SK-N-SH (cell line): ENCODE results near the gene RNF175. TPM values are rescaled to one million over a fixed set of nuclear protein-coding genes. Genes with fewer than 3 reads are reported as not detected.

Source experiments
- CTCF ChIA-PET: fragments of 300-600, 350-600 bp; formaldehyde crosslinking; extraction: SDS; loops from one replicate; lab custom pipeline; 2021; lab: Yijun Ruan, JAX
- POLR2A ChIA-PET: fragments of 350-600 bp; sonication (Branson Sonifier 250); formaldehyde crosslinking; extraction: SDS; loops from one replicate; lab custom pipeline; 2020; ENCODE audit warnings: antibody characterized with exemption, inconsistent platforms; lab: Yijun Ruan, JAX
- DNase-seq: peaks from one replicate; pipeline ENCODE4 v3.0.0; 2012
- H2AFZ ChIP-seq: fragments of 200-600 bp; sonication (generic); 2 replicates; pipeline ENCODE4 v1.8.1; 2016; ENCODE audit warnings: antibody characterized with exemption, mild to moderate bottlenecking, low read depth
- H3F3A ChIP-seq: fragments of 200-600 bp; sonication (generic); replicated peaks from 2 replicates; pipeline ENCODE3; 2016; ENCODE audit warnings: antibody characterized with exemption, mild to moderate bottlenecking; ENCODE audit not compliant: insufficient read depth
- H3K27ac ChIP-seq, 2 experiments: fragments of 200-500 bp in 1 of 2; fragments of 200-600 bp in 1 of 2; sonication (Bioruptor generic) in 1 of 2; sonication (generic), shearing (Covaris generic) in 1 of 2; 2 replicates each; pipeline versions ENCODE4 v1.5.1 to v1.6.1; 2014 to 2016; ENCODE audit warnings: low read depth in 2 of 2, inconsistent platforms in 1 of 2, low read length in 1 of 2, mild to moderate bottlenecking in 1 of 2, mixed read lengths in 1 of 2
- H3K27me3 ChIP-seq: fragments of 200-600 bp; sonication (generic), shearing (Covaris generic); 2 replicates; pipeline ENCODE4 v1.6.1; 2016; ENCODE audit warnings: mixed run types; ENCODE audit not compliant: insufficient read depth
- H3K36me3 ChIP-seq, 2 experiments: fragments of 200-500 bp in 1 of 2; fragments of 200-600 bp in 1 of 2; sonication (Bioruptor generic) in 1 of 2; sonication (generic) in 1 of 2; replicated peaks in 1 of 2; 2 replicates each; pipeline versions ENCODE3 to v1.5.1; 2014 to 2016; ENCODE audit warnings: low read length in 1 of 2, mild to moderate bottlenecking in 1 of 2; ENCODE audit not compliant: insufficient read depth in 2 of 2, control insufficient read depth in 1 of 2
- H3K4me1 ChIP-seq, 2 experiments: fragments of 200-500 bp in 1 of 2; fragments of 200-600 bp in 1 of 2; sonication (Bioruptor generic) in 1 of 2; sonication (generic), shearing (Covaris generic) in 1 of 2; 2 replicates each; pipeline versions ENCODE4 v1.5.1 to v1.6.1; 2014 to 2016; ENCODE audit warnings: low read depth in 1 of 2, low read length in 1 of 2, mixed run types in 1 of 2; ENCODE audit not compliant: insufficient read depth in 2 of 2, control insufficient read depth in 1 of 2
- H3K4me2 ChIP-seq: fragments of 200-600 bp; sonication (generic), shearing (Covaris generic); 2 replicates; pipeline ENCODE4 v1.6.1; 2017; ENCODE audit warnings: mixed run types
- H3K4me3 ChIP-seq, 2 experiments: fragments of 200-500 bp in 1 of 2; fragments of 200-600 bp in 1 of 2; sonication (Bioruptor generic) in 1 of 2; sonication (generic), shearing (Covaris generic) in 1 of 2; 2 replicates each; pipeline versions ENCODE4 v1.5.1 to v1.8.1; 2014 to 2016; ENCODE audit warnings: low read depth in 2 of 2, inconsistent platforms in 1 of 2, low read length in 1 of 2, mild to moderate bottlenecking in 1 of 2, mixed read lengths in 1 of 2, moderate library complexity in 1 of 2
- H3K79me2 ChIP-seq: fragments of 200-600 bp; sonication (generic); 2 replicates; pipeline ENCODE4 v1.8.1; 2017; ENCODE audit warnings: mild to moderate bottlenecking; ENCODE audit not compliant: insufficient read depth
- H3K9ac ChIP-seq: fragments of 200-600 bp; sonication (generic); 2 replicates; pipeline ENCODE4 v1.6.1; 2017; ENCODE audit warnings: mixed run types
- H3K9me2 ChIP-seq: fragments of 200-600 bp; sonication (generic); 2 replicates; pipeline ENCODE4 v1.6.1; 2017; ENCODE audit warnings: mixed run types
- H3K9me3 ChIP-seq: fragments of 200-600 bp; sonication (generic); 2 replicates; pipeline ENCODE4 v1.6.1; 2017; ENCODE audit warnings: mixed run types, mild to moderate bottlenecking, moderate library complexity
- H4K20me1 ChIP-seq: fragments of 200-600 bp; sonication (generic); 2 replicates; pipeline ENCODE4 v1.6.1; 2017; ENCODE audit warnings: mild to moderate bottlenecking, mixed run types; ENCODE audit not compliant: insufficient read depth
- CTCF ChIP-seq: fragments of 200-600 bp; sonication (generic); IDR thresholded peaks from 2 replicates; pipeline ENCODE4 v1.6.1; 2017; ENCODE audit warnings: antibody characterized with exemption, mild to moderate bottlenecking, moderate library complexity
- ELF1 ChIP-seq: IDR thresholded peaks from 2 replicates; pipeline ENCODE4 v1.4.0; 2012
- EP300 ChIP-seq, 2 experiments: IDR thresholded peaks; 2 replicates each; pipeline versions ENCODE4 v1.4.0 to v1.6.1; 2012; ENCODE audit warnings: borderline replicate concordance in 1 of 2, low read depth in 1 of 2, low read length in 1 of 2
- FOSL2 ChIP-seq: IDR thresholded peaks from 2 replicates; pipeline ENCODE4 v1.4.0; 2012; ENCODE audit warnings: low read depth, mild to moderate bottlenecking, moderate library complexity, borderline replicate concordance
- FOXJ3 ChIP-seq: sonication (generic); formaldehyde crosslinking; IDR thresholded peaks from 2 replicates; pipeline ENCODE4 v1.5.1; 2020; ENCODE audit warnings: mild to moderate bottlenecking, missing genetic modification reagents
- FOXM1 ChIP-seq: IDR thresholded peaks from 2 replicates; pipeline ENCODE4 v1.4.0; 2012; ENCODE audit warnings: low read depth, mild to moderate bottlenecking
- GABPA ChIP-seq: IDR thresholded peaks from 2 replicates; pipeline ENCODE4 v1.4.0; 2012; ENCODE audit warnings: low read depth, mild to moderate bottlenecking
- GATA2 ChIP-seq: sonication (generic); formaldehyde crosslinking; IDR thresholded peaks from 2 replicates; pipeline ENCODE4 v1.5.0; 2020; ENCODE audit warnings: mild to moderate bottlenecking, missing genetic modification reagents
- IRF3 ChIP-seq: fragments of 150-350 bp; IDR thresholded peaks from 2 replicates; pipeline ENCODE4 v1.6.1; 2016; ENCODE audit warnings: mild to moderate bottlenecking, low read depth, low read length
- MEF2A ChIP-seq: IDR thresholded peaks from 2 replicates; pipeline ENCODE4 v1.4.0; 2012; ENCODE audit warnings: low read depth, borderline replicate concordance
- MXI1 ChIP-seq: IDR thresholded peaks from 2 replicates; pipeline ENCODE4 v1.6.1; 2012; ENCODE audit warnings: mild to moderate bottlenecking, low read depth, low read length, improper control_type of control experiment
- NFIC ChIP-seq: IDR thresholded peaks from 2 replicates; pipeline ENCODE4 v1.4.0; 2012; ENCODE audit warnings: borderline replicate concordance
- PBX3 ChIP-seq: IDR thresholded peaks from 2 replicates; pipeline ENCODE4; 2012
- POLR2AphosphoS5 ChIP-seq: IDR thresholded peaks from 2 replicates; pipeline ENCODE4 v1.6.1; 2012; ENCODE audit warnings: low read depth, low read length
- RAD21 ChIP-seq: IDR thresholded peaks from 2 replicates; pipeline ENCODE4 v1.6.1; 2012; ENCODE audit warnings: mild to moderate bottlenecking, low read length
- RCOR1 ChIP-seq: fragments of 150-350 bp; IDR thresholded peaks from 2 replicates; pipeline ENCODE4 v1.6.1; 2017; ENCODE audit warnings: antibody characterized with exemption, low read length
- REST ChIP-seq: IDR thresholded peaks from 2 replicates; pipeline ENCODE4 v1.6.1; 2012; ENCODE audit warnings: mild to moderate bottlenecking, low read depth, low read length, moderate library complexity
- RFX5 ChIP-seq: IDR thresholded peaks from 2 replicates; pipeline ENCODE4 v1.6.1; 2012; ENCODE audit warnings: mild to moderate bottlenecking, improper control_type of control experiment, low read length
- SMC3 ChIP-seq: IDR thresholded peaks from 2 replicates; pipeline ENCODE4 v1.6.1; 2012; ENCODE audit warnings: low read depth, low read length, improper control_type of control experiment
- TCF12 ChIP-seq: IDR thresholded peaks from 2 replicates; pipeline ENCODE4 v1.4.0; 2012
- TEAD4 ChIP-seq: IDR thresholded peaks from 2 replicates; pipeline ENCODE4 v1.4.0; 2012; ENCODE audit warnings: mild to moderate bottlenecking, borderline replicate concordance; ENCODE audit not compliant: insufficient read depth
- USF2 ChIP-seq: fragments of 150-350 bp; IDR thresholded peaks from 2 replicates; pipeline ENCODE4 v1.6.1; 2017; ENCODE audit warnings: antibody characterized with exemption, low read length, low read depth, borderline replicate concordance
- YY1 ChIP-seq: IDR thresholded peaks from 2 replicates; pipeline ENCODE4 v1.4.0; 2012; ENCODE audit warnings: low read depth, mild to moderate bottlenecking
- WGBS: methylation state at CpG from one replicate; pipeline ENCODE4 v1.1.6; 2017; ENCODE audit warnings: low lambda C conversion rate; 5-methylcytosine and 5-hydroxymethylcytosine counted together
- polyA plus RNA-seq, 3 experiments: library from polyadenylated mRNA; depleted of rRNA; stranded (reverse); fragments of >200 nt; gene quantifications; 2 replicates each; pipeline ENCODE4 v1.2.3, GENCODE V29; 2012

The RNF175 gene
- polyA plus RNA-seq, 1 of the 3 experiments (the other 2 are of a cell fraction), result 0.10 TPM

GRCh38 chr4:153676486-153676885 lies 83.3 kb downstream of the RNF175 start (continued):
- TF ChIP-seq SMC3 (no peak), USF2 (no peak), RFX5 (no peak), POLR2AphosphoS5 (0 out of 2 replicates have a peak, but pooled peaks have one; percentile 7), RCOR1 (no peak), FOSL2 (peak; percentile 80; the same call in 1 of the 2 replicates), RAD21 (no peak), ELF1 (0 out of 2 replicates have a peak, but pooled peaks have one; percentile 10), EP300 (IDR thresholded peaks at IDR 0.05; ENCODE audit: borderline replicate concordance in 1 of 2, low read depth in 1 of 2, low read length in 1 of 2) (peak in 1 of 2 experiments; percentile 72; a peak in 2 of 4 replicates), TCF12 (peak; percentile 50; the same call in 1 of the 2 replicates), YY1 (peak; percentile 42; the same call in 1 of the 2 replicates), MEF2A (peak; percentile 58; the same call in 1 of the 2 replicates), IRF3 (no peak), PBX3 (peak; percentile 66), MXI1 (no peak)

GRCh38 chr4:153669838-153670237 lies 90.0 kb downstream of the RNF175 start:
- POLR2A ChIA-PET, result no interaction called here
- H3K4me1 ChIP-seq, result no peaks in the 10 kb centered on the region
- H3K4me3 ChIP-seq, result no peak overlapping the region
- WGBS, result 16% methylated on average over 3 of the region's 3 CpGs
- no peak overlapping the region for H3K9ac ChIP-seq
- no peaks in the 10 kb centered on the region for H3K36me3 ChIP-seq
- H4K20me1 ChIP-seq, result no peaks in the 10 kb centered on the region
- peaks cover under 1% of the 10 kb centered on the region; the same call in 1 of the 2 replicates for H3K9me3 ChIP-seq
- H2AFZ ChIP-seq, result no peak overlapping the region
- DNase-seq, result no peak
- no peaks in the 10 kb centered on the region for H3K9me2 ChIP-seq
- no peaks in the 10 kb centered on the region for H3F3A ChIP-seq
- H3K79me2 ChIP-seq, result no peaks in the 10 kb centered on the region
- CTCF ChIA-PET, result interaction anchor here (0.6 to 1.7 kb wide), 2 partner anchors 51 to 80 kb away, joined by 3 to 4 read pairs; no protein-coding TSS in a partner anchor
- no peak overlapping the region for H3K4me2 ChIP-seq
- no peaks in the 10 kb centered on the region; the same call in 1 of the 2 replicates for H3K27me3 ChIP-seq
- H3K27ac ChIP-seq, result no peak overlapping the region
- TF ChIP-seq GATA2 (no peak), FOXJ3 (CRISPR knock-in tag) (no peak), GABPA (no peak), NFIC (peak; percentile 17; the same call in 1 of the 2 replicates), EP300 (IDR thresholded peaks at IDR 0.05; ENCODE audit: borderline replicate concordance in 1 of 2, low read depth in 1 of 2, low read length in 1 of 2) (peak in 1 of 2 experiments; percentile 63; a peak in 1 of 4 replicates), REST (no peak), POLR2AphosphoS5 (no peak), TEAD4 (peak; percentile 41; the same call in 1 of the 2 replicates), CTCF (no peak), IRF3 (no peak), TCF12 (peak; percentile 87), FOXM1 (no peak)
